NCI-H1694 (cell line): ENCODE measurements around the gene IDI2.

Source experiments
- DNase-seq: peaks from one replicate; lab custom pipeline; 2025; lab: John Stamatoyannopoulos, UW

IDI2 gene

GRCh38 chr10:1007583-1007982 is 18.1 kb downstream of the IDI2 start:
- no peak for DNase-seq

DNA sequence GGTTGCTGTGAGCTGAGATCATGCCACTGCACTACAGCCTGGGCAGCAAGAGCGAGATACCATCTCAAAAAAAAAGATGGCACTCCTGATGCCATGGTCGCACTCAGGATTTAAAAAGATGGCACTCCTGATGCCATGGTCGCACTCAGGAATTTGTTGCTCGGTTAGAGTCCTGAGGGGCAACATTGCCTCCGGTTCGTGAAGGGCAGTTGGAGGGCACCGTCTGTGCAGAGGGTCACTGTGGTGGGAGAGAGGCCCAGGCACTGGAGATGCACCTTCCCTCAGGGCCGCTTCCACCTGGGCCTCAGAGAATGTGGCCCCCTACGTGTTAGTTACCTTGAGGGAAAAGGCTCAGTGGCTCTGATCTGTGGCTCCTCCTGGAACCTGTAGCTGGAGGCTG is 19.1 kb downstream of the IDI2 start:
- DNase-seq: no peak

- DNase-seq: no peak
Observed at GRCh38 chr10:1003884-1004670, 21.6 kb downstream of the IDI2 start.

- DNase-seq: no peak
Observed at GRCh38 chr10:1002425-1003006, 23.1 kb downstream of the IDI2 start.

DNA sequence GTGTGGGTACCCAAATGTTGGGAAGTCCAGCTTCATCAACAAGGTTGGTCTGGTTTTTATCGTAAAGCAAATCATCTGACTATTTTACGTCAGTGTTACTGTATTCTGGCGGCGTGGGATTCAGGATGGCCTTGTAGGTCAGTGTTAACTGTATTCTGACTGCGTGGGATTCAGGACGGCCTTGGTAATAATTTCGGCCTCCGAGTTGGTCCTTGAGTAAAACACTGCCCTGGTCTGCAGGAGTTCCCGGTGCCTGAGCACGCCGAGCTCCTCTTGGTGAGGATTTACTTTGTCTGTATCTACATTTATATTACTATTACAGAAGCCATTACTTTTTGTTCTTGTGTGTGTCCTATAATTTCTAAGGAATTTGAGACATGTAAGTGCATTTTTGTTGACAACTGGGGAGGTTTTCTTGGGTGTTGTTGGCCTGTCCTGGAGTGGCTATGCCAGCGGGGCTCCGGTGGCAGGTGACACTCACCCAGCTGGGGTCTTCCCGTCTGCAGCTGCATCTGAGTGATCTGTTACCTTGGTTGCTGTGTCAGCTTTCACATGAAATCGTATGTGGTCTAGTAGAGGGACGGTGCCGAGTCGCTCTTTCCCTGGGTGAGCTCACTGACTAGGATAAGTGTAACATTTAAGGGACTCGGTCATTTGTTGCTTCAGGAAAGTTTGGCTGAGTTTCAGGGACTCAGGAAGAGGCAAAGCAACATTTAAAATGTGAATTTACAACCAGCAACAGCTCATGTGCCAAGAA is 28.2 kb downstream of the IDI2 start:
- DNase-seq: no peak

DNA sequence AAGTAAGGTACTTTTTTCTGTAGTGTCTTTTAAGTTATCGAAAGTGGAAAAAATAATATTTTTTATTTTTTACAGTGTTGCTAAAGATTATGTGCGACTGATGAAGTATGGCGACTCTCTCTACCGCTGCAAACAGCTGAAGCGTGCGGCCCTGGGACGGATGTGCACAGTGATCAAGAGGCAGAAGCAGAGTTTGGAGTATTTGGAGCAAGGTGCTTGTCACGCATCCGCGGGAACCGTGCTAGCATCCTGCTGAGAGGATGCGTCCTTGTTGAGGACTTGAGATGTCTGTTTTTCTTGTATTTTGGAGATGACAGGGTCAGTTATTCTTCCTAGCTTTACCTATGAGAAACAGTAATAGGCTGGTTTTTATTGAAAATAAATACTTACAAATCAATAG is 29.6 kb downstream of the IDI2 start:
- no peak for DNase-seq

DNA sequence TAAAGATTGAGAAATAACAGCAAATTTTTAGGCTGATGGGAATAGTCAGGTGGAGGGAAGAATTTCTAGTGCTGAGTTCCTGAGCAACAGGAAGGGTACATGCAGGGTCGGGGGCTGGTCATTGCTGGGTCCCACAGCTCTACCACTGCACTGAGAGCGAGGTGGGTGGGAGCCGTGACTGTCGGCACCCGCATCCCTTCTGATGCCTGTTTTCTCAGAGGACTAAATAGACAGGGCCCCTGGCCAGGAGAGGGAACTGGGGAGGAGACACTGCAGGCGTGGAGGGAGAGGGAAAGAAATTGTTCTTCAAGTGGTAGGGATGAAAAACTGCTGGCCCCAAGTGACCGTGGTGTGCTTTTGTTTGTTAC is 30.1 kb downstream of the IDI2 start:
- no peak for DNase-seq

DNA sequence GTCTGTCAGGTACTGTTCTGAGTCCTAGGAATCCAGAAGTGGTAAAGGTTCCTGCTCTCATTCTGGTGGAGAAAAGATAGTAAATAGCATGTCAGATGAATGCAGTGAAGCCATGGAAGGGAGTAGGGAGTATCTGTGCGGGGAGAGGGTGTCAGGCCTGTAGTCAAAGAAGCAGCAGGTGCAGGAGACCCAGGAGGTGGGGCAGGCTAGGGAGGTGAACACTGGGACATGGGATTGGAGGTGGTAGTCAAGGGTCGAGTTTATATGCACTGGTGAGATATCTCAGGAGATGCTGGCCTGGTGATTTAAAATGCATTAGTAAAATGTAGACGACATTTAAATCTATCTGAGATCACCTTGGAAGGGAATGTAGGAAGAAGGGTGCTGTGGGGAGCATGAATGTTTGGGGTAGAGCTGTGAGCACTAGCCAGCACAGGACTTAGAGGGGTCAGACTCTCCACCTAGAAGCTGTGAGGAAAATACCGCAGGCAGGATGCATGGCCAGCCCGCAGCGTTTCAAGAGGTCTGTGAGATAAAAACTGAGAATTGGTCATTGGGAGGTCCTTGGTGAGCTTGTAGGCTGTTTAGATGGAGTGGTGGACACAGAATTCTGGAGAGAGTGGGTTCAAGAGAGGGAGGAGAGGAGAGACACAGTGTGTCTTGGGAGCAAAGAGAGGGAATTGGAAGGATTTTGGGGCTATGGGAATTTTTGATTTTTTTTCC is 30.7 kb downstream of the IDI2 start:
- no peak for DNase-seq

DNA sequence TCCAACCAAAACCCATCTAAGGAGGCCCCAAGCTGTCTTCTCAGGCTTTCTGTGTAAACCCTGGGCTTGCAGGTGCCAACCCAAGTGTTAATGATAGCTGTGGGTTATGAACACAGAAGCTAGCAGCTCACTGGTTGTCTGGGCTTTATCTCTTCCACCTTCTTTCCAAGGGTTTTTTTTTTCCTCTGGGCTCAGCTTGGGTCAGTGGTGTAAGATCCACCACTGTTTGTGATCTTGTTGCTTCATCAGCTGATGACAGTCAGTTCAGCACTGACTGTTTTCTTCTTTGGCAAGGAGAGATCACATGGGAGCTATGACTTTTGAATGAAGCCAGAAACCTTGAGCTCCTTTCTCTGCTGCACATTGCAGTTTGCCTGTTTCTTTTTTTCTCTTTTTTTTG is 32.8 kb downstream of the IDI2 start:
- DNase-seq: no peak

GRCh38 chr10:992467-992866 is 33.2 kb downstream of the IDI2 start:
- DNase-seq: no peak

DNA sequence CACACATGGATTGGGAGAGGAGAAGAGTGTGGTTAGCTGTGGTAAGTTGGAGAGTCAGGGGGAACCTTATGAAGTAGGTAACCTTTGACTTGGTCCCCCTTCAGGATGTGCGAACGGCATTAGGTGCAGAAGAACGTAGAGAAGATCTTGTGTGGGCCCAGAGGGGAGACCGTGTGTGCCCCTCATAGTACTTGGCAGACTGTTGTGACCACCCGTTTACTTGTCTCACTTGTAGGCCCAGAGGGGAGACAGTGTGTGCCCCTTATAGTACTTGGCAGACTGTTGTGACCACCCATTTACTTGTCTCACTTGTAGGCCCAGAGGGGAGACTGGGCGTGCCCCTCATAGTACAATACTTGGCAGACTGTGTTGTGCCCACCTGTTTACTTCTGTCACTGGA is 34.9 kb downstream of the IDI2 start:
- no peak for DNase-seq

- DNase-seq: no peak
Observed at GRCh38 chr10:988667-989545, 36.8 kb downstream of the IDI2 start.

- DNase-seq: peak; percentile 92
Observed at GRCh38 chr10:987870-988666, 37.6 kb downstream of the IDI2 start, which contains the start of gene GTPBP4. Gene GTPBP4 (plus strand): TSS chr10:988434. CDS start chr10:988480, 46 bp downstream.

DNA sequence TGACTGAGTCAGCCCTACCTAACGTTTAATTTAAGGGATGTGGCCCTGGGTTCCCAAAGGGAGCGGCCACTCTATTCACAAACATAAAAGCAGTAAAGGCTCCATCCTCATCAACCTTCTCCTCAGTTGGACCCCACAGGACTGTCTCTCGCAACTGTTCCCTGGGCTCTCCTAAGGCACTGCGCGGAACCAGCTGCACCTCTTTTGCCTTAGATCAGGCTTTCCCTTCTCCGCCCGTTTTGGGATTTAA is 38.1 kb downstream of the IDI2 start:
- no peak for DNase-seq

DNA sequence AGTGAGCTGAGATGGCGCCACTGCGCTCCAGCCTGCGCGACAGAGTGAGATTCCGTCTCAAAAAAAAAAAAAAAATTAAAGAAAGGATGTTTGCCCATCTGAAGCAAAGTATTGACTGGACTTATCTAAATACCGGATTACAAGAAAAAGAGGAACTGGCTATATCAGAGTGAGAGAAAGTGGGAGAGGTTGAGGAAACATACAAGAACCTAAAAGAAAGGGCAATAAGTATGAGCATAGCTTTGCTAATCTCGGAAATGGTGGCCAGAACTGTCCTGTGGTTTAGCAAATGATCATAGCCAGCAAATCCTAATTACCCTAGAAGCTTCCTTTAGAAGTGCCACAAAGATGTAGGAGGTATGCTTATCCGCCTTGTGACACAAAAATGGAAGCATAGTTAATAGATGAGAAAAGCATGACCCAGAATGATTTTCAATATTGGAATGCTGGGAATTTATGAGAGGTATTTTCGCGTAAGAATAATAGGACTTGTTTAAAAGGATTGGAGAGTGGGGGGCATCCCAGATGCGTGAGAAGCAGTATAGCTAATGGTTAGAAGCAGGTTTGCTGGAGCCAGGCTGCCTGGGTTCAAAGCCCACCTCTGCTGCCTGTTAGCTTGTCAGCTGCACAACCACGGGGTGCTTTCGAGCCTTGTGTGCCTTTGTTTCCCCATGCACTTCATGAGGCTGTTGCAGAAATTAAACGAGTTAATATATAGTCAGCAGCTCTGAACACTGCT is 38.6 kb downstream of the IDI2 start:
- no peak for DNase-seq

DNA sequence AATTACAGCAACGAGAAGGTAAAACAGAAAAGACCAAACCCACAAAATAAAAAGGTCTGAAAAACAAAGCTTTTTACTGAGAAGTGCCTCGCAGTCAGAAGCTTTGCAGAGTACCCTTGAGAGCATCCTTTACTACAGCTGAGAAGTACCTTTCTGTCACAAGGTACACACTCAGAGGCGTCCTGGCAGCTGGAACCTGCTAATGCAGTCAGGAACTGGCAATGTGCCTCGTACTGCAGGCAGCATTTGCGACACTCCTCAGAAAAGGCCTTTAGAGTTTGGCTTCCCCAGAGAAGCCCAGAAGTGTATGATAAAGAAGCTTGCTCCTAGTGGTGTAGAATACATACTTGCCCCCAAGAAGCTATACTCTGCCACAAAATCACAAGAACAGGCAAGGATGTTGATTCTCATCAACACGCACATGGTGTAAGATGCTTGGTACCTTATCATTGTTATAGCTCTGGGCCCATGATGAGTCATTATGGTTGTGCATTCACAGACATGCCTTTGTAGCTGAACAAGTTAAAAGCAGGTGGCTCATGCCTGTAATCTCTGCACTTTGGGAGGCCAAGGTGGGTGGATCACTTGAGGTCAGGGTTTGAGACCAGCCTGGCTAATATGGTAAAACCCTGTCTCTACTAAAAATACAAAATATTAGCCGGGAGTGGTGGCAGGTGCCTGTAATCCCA is 39.4 kb downstream of the IDI2 start:
- no peak for DNase-seq

GRCh38 chr10:985361-985760 is 40.3 kb downstream of the IDI2 start:
- no peak for DNase-seq

- no peak for DNase-seq
Observed at GRCh38 chr10:983971-984655, 41.5 kb downstream of the IDI2 start.

DNA sequence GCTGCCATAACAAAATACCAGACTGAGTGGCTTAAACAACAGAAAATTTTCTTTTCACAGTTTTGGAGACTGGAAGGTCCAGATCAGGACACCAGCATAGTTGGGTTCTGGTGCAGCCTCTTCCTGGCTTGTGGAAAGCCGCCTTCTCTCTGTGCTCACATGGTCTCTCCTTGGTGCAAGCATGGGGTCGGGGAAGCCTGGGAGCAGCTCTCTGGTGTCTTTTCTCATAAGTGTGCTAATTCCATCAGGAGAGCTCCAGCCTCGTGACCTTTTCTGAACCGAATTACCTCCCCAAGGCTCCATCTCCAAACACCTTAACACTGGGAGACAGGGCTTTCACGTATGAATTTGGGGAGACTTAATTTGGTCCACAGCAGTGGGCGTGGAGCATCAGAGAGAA is 42.3 kb downstream of the IDI2 start:
- DNase-seq: no peak
